Hepatocyte (in vitro differentiated cells): Measurements from ENCODE around the gene TBL3. TPM values are rescaled to one million over a fixed set of nuclear protein-coding genes. Genes with fewer than 3 reads are reported as not detected.

Experiments
- DNase-seq: peaks from one replicate; pipeline ENCODE4 v3.0.0-alpha.2; 2016; ENCODE audit warnings: low spot score
- H2AFZ ChIP-seq: fragments of 200-600 bp; sonication (generic); 2 replicates; pipeline ENCODE4 v1.6.0; 2016; ENCODE audit warnings: antibody characterized with exemption, mild to moderate bottlenecking
- H3K27ac ChIP-seq: fragments of 200-600 bp; sonication (generic); 2 replicates; pipeline ENCODE4 v1.5.1; 2016; ENCODE audit warnings: mild to moderate bottlenecking
- H3K27me3 ChIP-seq: fragments of 200-600 bp; sonication (generic); 2 replicates; pipeline ENCODE4 v1.6.1; 2016
- H3K36me3 ChIP-seq: fragments of 200-600 bp; sonication (generic); replicated peaks from 2 replicates; pipeline ENCODE4 v1.5.1; 2016; ENCODE audit warnings: low read depth; ENCODE audit not compliant: insufficient read depth
- H3K4me1 ChIP-seq: fragments of 200-600 bp; sonication (generic); 2 replicates; pipeline ENCODE4 v1.5.1; 2016; ENCODE audit warnings: mild to moderate bottlenecking, moderate library complexity; ENCODE audit not compliant: insufficient read depth
- H3K4me2 ChIP-seq: fragments of 200-600 bp; sonication (generic); 2 replicates; pipeline ENCODE4 v1.6.0; 2016
- H3K4me3 ChIP-seq: fragments of 200-600 bp; sonication (generic); 2 replicates; pipeline ENCODE4 v1.5.1; 2016; ENCODE audit warnings: mild to moderate bottlenecking
- H3K79me2 ChIP-seq: fragments of 200-600 bp; sonication (generic); 2 replicates; pipeline ENCODE4 v1.6.0; 2017; ENCODE audit warnings: mild to moderate bottlenecking
- H3K9me2 ChIP-seq: fragments of 200-600 bp; sonication (generic); replicated peaks from 2 replicates; pipeline ENCODE4 v1.6.0; 2017; ENCODE audit warnings: mild to moderate bottlenecking; ENCODE audit not compliant: insufficient read depth
- H3K9me3 ChIP-seq: fragments of 200-600 bp; sonication (generic); 2 replicates; pipeline ENCODE4 v1.5.1; 2016; ENCODE audit warnings: low read depth, mild to moderate bottlenecking
- H4K20me1 ChIP-seq: fragments of 200-600 bp; sonication (generic); 2 replicates; pipeline ENCODE4 v1.6.0; 2016; ENCODE audit warnings: mild to moderate bottlenecking; ENCODE audit not compliant: insufficient read depth, poor library complexity, severe bottlenecking
- CTCF ChIP-seq: fragments of 200-600 bp; sonication (generic); IDR thresholded peaks from 2 replicates; pipeline ENCODE4 v1.5.1; 2016; ENCODE audit warnings: antibody characterized with exemption, mild to moderate bottlenecking; ENCODE audit not compliant: poor library complexity
- EZH2 ChIP-seq: fragments of 200-600 bp; sonication (generic); IDR thresholded peaks from 2 replicates; pipeline ENCODE4 v1.6.1; 2016; ENCODE audit warnings: antibody characterized with exemption, mild to moderate bottlenecking, borderline replicate concordance
- EZH2phosphoT487 ChIP-seq: fragments of 200-600 bp; sonication (generic); IDR thresholded peaks from one replicate; pipeline ENCODE4 v1.6.1; 2018; ENCODE audit warnings: antibody characterized with exemption, mild to moderate bottlenecking, low read depth, moderate library complexity; ENCODE audit not compliant: unreplicated experiment, severe bottlenecking
- WGBS: methylation state at CpG from one replicate; pipeline ENCODE4 v1.1.6; 2016; ENCODE audit warnings: low lambda C conversion rate; ENCODE audit errors: missing lambda C conversion rate; 5-methylcytosine and 5-hydroxymethylcytosine counted together
- polyA plus RNA-seq: library from polyadenylated mRNA; unstranded; fragments of >200 nt; fragmentation: Nextera tagmentation; extraction: Ambion mirVana; gene quantifications from 2 replicates; pipeline ENCODE4 v1.2.1, GENCODE V29; 2016
- total RNA-seq: library from RNA; depleted of rRNA; stranded (reverse); fragments of >200 nt; gene quantifications from 2 replicates; pipeline ENCODE4 v1.2.3, GENCODE V29; 2014

The TBL3 gene
- total and polyA plus RNA-seq, 2 experiments from 2014 or later: 24.2 to 48.5 TPM

GRCh38 chr16:1944612-1945199 lies 27.1 kb upstream of the TBL3 start:
- no peak overlapping the region for H3K4me2 ChIP-seq
- no peaks in the 10 kb centered on the region for H3K27me3 ChIP-seq
- H3K36me3 ChIP-seq: no peaks in the 10 kb centered on the region
- H3K27ac ChIP-seq: no peak overlapping the region
- no peak overlapping the region for H3K4me3 ChIP-seq
- WGBS: 91% methylated on average over 21 of the region's 21 CpGs
- H3K9me2 ChIP-seq: no peaks in the 10 kb centered on the region
- H3K79me2 ChIP-seq: peaks cover 10% of the 10 kb centered on the region
- H3K4me1 ChIP-seq: peaks cover 19% of the 10 kb centered on the region
- no peaks in the 10 kb centered on the region for H3K9me3 ChIP-seq
- no peaks in the 10 kb centered on the region for H4K20me1 ChIP-seq
- DNase-seq: no peak
- TF ChIP-seq EZH2: no peak
- no peak for TF ChIP-seq EZH2phosphoT487
- TF ChIP-seq CTCF: no peak
- no peak overlapping the region for H2AFZ ChIP-seq

DNA sequence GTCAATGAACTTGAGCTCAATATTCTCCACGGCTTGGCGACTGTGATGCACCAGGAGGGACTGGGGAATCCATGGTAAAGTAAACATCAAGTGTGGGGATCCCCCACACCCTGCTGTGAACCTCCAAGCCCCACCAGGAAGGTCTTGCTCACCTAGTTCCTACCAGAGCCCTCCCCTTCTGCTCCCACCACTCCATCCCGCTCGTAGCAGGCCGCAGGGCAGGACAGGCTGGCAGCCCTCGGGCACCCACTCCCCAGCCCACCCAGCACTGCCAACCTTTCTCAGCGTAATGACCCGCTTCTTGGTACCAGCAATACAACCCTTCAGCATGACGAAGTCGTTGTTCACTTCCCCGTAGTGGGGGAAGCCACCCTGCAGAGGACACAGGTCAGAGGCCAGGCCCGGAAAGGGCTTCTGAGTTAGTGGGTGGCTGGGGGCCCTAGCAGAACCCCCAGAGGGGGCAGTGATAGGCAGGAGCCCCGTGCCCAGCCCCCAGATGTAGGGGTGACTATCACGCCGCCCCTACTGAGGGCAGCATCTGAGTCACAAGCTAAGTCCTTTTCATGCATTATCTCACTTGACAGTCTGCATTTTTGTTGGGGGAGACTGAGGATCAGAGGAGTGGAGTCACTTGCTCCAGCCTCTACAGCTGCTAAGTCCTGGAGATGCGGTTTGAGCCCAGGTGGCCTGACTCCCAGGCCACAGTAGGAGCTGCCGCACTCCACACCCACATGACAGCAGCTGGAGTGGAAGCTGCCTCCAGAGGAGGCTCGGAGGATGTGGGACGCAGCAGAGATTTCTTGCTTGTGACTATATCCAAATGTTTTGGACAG lies 26.1 kb upstream of the TBL3 start:
- H3K36me3 ChIP-seq: no peaks in the 10 kb centered on the region
- DNase-seq: no peak
- H4K20me1 ChIP-seq: no peaks in the 10 kb centered on the region
- H3K4me2 ChIP-seq: no peak overlapping the region
- peaks cover 10% of the 10 kb centered on the region for H3K79me2 ChIP-seq
- H3K27me3 ChIP-seq: no peaks in the 10 kb centered on the region
- WGBS: 91% methylated on average over 19 of the region's 19 CpGs
- no peaks in the 10 kb centered on the region for H3K9me2 ChIP-seq
- H3K4me1 ChIP-seq: peaks cover 16% of the 10 kb centered on the region
- no peak overlapping the region for H3K4me3 ChIP-seq
- no peak overlapping the region for H3K27ac ChIP-seq
- H3K9me3 ChIP-seq: no peaks in the 10 kb centered on the region
- TF ChIP-seq EZH2phosphoT487: no peak
- no peak overlapping the region for H2AFZ ChIP-seq

DNA sequence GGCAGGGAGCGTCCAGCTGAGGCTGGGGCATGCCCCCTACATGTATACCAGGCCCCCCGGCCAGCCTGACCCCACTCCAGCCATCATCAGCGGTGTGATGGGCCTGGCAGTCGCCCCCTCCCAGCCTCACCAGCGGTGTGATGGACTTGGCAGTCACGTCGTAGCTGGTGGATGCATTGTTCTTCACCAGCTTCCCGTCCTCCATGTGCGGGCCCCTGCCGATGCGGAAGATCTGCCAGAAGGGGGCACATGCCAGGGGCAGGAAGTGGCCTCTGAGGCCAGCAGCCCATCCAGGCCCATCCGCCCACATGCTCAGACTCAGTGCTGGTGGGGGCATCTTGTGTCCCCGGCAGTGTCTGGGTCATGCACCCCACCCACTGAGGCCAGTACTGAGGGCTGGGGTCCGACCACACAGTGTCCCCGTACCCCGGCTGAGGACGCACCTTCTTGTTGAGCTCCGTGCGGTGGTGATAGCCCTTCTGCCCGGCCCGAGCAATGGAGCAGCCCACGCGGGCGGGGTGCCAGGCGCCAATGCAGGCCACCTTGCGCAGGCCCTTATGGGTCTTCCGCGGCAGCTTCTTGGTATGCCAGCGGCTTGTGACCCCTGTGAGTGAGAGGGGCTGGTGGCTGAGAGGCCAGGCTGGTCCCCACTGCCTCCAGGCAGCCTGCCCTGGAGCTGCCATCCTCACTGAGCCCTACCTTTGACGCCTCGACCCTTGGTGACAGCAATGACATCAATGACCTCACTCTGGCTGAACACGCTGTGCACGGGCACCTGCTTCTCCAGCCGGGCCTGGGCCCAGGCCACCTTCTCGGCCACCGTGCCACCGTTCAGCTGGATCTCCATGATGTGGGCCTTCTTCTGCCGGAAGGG lies 25.1 kb upstream of the TBL3 start:
- 93% methylated on average over 38 of the region's 38 CpGs for WGBS
- H4K20me1 ChIP-seq: no peaks in the 10 kb centered on the region
- DNase-seq: no peak
- H3K4me2 ChIP-seq: no peak overlapping the region
- TF ChIP-seq CTCF (no peak), EZH2 (no peak), EZH2phosphoT487 (no peak)
- H3K4me3 ChIP-seq: no peak overlapping the region
- H3K27ac ChIP-seq: no peak overlapping the region
- H3K9me3 ChIP-seq: no peaks in the 10 kb centered on the region
- H3K4me1 ChIP-seq: peaks cover 8% of the 10 kb centered on the region
- H3K27me3 ChIP-seq: no peaks in the 10 kb centered on the region
- no peaks in the 10 kb centered on the region for H3K9me2 ChIP-seq
- H3K36me3 ChIP-seq: no peaks in the 10 kb centered on the region
- H2AFZ ChIP-seq: no peak overlapping the region
- peaks cover 10% of the 10 kb centered on the region for H3K79me2 ChIP-seq
